Measurements from ENCODE around the gene CST9L. TPM values are rescaled to one million over a fixed set of nuclear protein-coding genes. Genes with fewer than 3 reads are reported as not detected.

Gene CST9L
- polyA plus RNA-seq, 4 donors = not detected

DNA sequence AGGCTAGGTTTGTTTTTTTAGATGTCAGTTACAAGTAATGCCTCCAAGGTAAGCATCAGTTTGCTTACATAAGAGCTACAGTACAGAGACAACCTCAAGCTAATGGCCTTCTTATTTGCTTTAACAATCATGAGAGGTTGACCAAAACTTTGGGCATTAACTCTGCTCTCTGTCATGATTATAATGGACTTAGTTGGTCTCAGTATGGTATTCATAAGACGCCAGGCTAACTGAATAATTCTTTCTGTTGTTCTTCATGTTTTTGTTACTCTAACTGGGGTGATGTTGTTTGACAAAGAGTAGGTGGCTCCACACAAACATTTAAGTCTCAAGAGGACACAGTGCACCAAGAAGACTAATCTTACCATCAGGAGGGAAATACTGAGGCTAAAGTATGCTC, 27.7 kb upstream of the CST9L start:
- no peak overlapping the region for H3K27ac ChIP-seq (ENCODE audit: low read depth in 1 of 3, low read length in 2 of 3)
- no peaks in the 10 kb centered on the region for H3K27me3 ChIP-seq (ENCODE audit: control insufficient read depth in 3 of 3, insufficient read depth in 3 of 3, low read length in 3 of 3)
- DNase-seq (no peak), FAIRE-seq (no peak)
- WGBS, 3 donors = 75 to 88% (median 81%) methylated on average over 1 of the region's 1 CpG
- H3K4me3 ChIP-seq (ENCODE audit: low read depth in 1 of 3, low read length in 3 of 3) = no peak overlapping the region
- H3K36me3 ChIP-seq (ENCODE audit: control insufficient read depth in 3 of 3, insufficient read depth in 2 of 3, low read depth in 1 of 3, low read length in 3 of 3) = no peaks in the 10 kb centered on the region
- H3K9me3 ChIP-seq (ENCODE audit: control insufficient read depth in 2 of 2, insufficient read depth in 1 of 2, low read depth in 1 of 2, low read length in 1 of 2) = no peaks in the 10 kb centered on the region
- H3K4me1 ChIP-seq (ENCODE audit: control insufficient read depth in 3 of 3, insufficient read depth in 2 of 3, low read depth in 1 of 3, low read length in 2 of 3) = no peaks in the 10 kb centered on the region

DNA sequence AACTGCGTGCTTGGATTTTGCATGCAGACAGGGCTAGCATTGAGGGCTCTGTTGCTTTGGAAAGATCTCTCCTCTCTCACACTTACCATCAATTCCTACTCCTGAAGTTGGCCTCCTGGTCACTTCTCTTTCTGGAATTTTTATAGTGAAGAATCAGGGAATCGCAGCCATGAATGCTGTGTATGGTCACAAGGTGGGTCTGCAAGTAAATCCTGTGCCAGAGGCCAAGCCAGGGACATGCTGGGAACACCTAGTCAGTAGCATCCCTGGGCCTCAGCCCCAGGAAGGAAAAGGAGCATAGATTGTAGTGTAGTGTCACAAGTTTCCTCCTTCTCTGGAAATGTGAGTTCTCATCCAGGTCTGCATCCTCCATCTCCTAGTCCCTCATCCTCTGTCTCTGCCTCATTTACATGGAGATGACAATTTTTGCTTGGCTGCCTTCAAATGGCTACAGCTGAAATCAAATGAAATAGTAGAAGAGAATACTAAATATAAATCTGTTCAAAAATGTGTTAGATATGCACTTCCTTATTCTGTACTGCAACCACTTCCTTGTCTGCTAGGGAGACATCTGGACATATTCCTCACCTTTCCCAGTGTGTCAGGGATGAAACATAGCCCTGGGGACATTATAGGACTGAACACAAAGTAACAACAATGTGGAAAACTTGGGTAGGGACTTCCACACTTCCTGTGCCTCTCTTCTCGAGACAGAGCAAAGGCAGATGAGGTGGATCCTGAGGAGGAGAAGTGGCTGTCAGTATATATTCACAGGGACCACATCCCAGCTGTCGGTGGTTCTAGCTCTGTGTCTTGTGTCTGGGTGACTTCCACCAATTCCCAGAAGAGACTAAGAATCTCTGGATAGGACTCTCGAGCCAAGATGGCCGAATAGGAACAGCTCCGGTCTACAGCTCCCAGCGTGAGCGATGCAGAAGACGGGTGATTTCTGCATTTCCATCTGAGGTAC, 20.4 kb upstream of the CST9L start:
- no peak overlapping the region for H3K4me3 ChIP-seq (ENCODE audit: low read depth in 1 of 3, low read length in 3 of 3)
- FAIRE-seq = no peak
- H3K36me3 ChIP-seq (ENCODE audit: control insufficient read depth in 3 of 3, insufficient read depth in 2 of 3, low read depth in 1 of 3, low read length in 3 of 3) = no peaks in the 10 kb centered on the region
- peaks cover 0 to 25% (median 0%) of the 10 kb centered on the region in 3 donors for H3K4me1 ChIP-seq (ENCODE audit: control insufficient read depth in 3 of 3, insufficient read depth in 2 of 3, low read depth in 1 of 3, low read length in 2 of 3)
- H3K27ac ChIP-seq (ENCODE audit: low read depth in 1 of 3, low read length in 2 of 3) = no peak overlapping the region
- no peaks in the 10 kb centered on the region for H3K9me3 ChIP-seq (ENCODE audit: control insufficient read depth in 2 of 2, insufficient read depth in 1 of 2, low read depth in 1 of 2, low read length in 1 of 2)
- DNase-seq = no peak
- WGBS, 3 donors = 73 to 87% (median 86%) methylated on average over 7 to 10 of the region's 10 CpGs
- H3K27me3 ChIP-seq (ENCODE audit: control insufficient read depth in 3 of 3, insufficient read depth in 3 of 3, low read length in 3 of 3) = no peaks in the 10 kb centered on the region

GRCh38 chr20:23587631-23588030, 19.3 kb upstream of the CST9L start:
- H3K4me3 ChIP-seq (ENCODE audit: low read depth in 1 of 3, low read length in 3 of 3) = no peak overlapping the region
- H3K9me3 ChIP-seq (ENCODE audit: control insufficient read depth in 2 of 2, insufficient read depth in 1 of 2, low read depth in 1 of 2, low read length in 1 of 2) = no peaks in the 10 kb centered on the region
- H3K27me3 ChIP-seq (ENCODE audit: control insufficient read depth in 3 of 3, insufficient read depth in 3 of 3, low read length in 3 of 3) = no peaks in the 10 kb centered on the region
- 75 to 86% (median 85%) methylated on average over 7 of the region's 7 CpGs for WGBS, 3 donors
- H3K27ac ChIP-seq (ENCODE audit: low read depth in 1 of 3, low read length in 2 of 3) = no peak overlapping the region
- no peak for FAIRE-seq
- H3K36me3 ChIP-seq (ENCODE audit: control insufficient read depth in 3 of 3, insufficient read depth in 2 of 3, low read depth in 1 of 3, low read length in 3 of 3) = no peaks in the 10 kb centered on the region
- DNase-seq = no peak
- H3K4me1 ChIP-seq (ENCODE audit: control insufficient read depth in 3 of 3, insufficient read depth in 2 of 3, low read depth in 1 of 3, low read length in 2 of 3) = peaks cover 0 to 25% (median 0%) of the 10 kb centered on the region in 3 donors

- 73 to 78% (median 77%) methylated on average over 13 of the region's 13 CpGs for WGBS, 3 donors
- DNase-seq = no peak
- peak overlapping the region in 1 of 3 donors; percentile 45 for H3K27ac ChIP-seq (ENCODE audit: low read depth in 1 of 3, low read length in 2 of 3)
- H3K36me3 ChIP-seq (ENCODE audit: control insufficient read depth in 3 of 3, insufficient read depth in 2 of 3, low read depth in 1 of 3, low read length in 3 of 3) = no peaks in the 10 kb centered on the region
- peaks cover 0 to 25% (median 0%) of the 10 kb centered on the region in 3 donors for H3K4me1 ChIP-seq (ENCODE audit: control insufficient read depth in 3 of 3, insufficient read depth in 2 of 3, low read depth in 1 of 3, low read length in 2 of 3)
- no peaks in the 10 kb centered on the region for H3K9me3 ChIP-seq (ENCODE audit: control insufficient read depth in 2 of 2, insufficient read depth in 1 of 2, low read depth in 1 of 2, low read length in 1 of 2)
- FAIRE-seq = no peak
- H3K4me3 ChIP-seq (ENCODE audit: low read depth in 1 of 3, low read length in 3 of 3) = no peak overlapping the region
- no peaks in the 10 kb centered on the region for H3K27me3 ChIP-seq (ENCODE audit: control insufficient read depth in 3 of 3, insufficient read depth in 3 of 3, low read length in 3 of 3)
These were observed 18.6 kb upstream of the CST9L start for GRCh38 chr20:23586735-23587525.

DNA sequence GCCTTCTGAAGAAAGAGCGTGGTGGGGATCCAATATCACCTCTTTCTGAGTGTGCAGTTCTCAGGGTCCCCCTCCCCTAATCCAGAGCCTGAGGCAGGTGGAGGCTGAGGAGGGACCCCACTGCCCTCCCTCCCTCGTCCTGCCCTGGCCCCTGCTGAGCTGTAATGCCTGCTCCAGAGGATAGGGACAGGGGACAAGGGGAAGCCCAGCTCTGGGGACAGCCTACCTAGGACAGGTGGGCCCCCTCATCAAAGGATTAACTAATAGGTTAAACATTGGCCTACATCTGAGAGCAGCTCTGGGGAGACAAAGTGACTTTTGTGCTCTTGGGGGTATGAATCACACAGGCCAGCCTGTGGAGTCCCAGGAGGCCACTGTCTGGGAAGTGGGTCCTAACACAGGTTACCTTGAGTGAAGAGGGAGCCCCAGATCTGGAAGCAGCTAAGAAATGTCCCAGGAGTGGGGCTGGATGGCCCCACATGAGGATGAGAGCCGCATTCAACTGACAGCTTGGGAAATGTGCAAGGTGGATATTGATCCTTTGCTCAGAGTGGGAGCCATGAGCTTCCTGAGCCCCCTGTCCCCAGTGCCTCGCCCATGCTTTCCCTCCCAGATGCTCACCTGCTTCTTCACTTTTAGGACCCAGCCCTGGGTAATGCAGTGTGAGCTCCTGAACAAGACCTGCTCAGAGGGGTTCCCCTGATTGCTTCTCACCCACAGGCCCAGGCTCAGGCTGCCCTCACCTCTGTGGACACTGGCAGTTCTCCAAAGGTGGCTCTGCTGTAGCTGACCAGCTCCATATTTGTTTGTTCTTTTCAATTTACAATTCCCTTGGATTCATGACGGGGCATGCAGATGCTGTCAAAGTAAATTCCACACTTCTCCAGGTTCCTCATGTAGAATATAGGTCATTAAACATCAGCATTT, 17.8 kb upstream of the CST9L start:
- H3K4me3 ChIP-seq (ENCODE audit: low read depth in 1 of 3, low read length in 3 of 3) = no peak overlapping the region
- peak overlapping the region in 1 of 3 donors; percentile 45 for H3K27ac ChIP-seq (ENCODE audit: low read depth in 1 of 3, low read length in 2 of 3)
- FAIRE-seq (no peak), DNase-seq (peak in 1 of 2 donors; percentile 66)
- H3K27me3 ChIP-seq (ENCODE audit: control insufficient read depth in 3 of 3, insufficient read depth in 3 of 3, low read length in 3 of 3) = no peaks in the 10 kb centered on the region
- H3K4me1 ChIP-seq (ENCODE audit: control insufficient read depth in 3 of 3, insufficient read depth in 2 of 3, low read depth in 1 of 3, low read length in 2 of 3) = peaks cover 0 to 25% (median 0%) of the 10 kb centered on the region in 3 donors
- 52 to 73% (median 57%) methylated on average over 5 of the region's 5 CpGs for WGBS, 3 donors
- no peaks in the 10 kb centered on the region for H3K9me3 ChIP-seq (ENCODE audit: control insufficient read depth in 2 of 2, insufficient read depth in 1 of 2, low read depth in 1 of 2, low read length in 1 of 2)
- no peaks in the 10 kb centered on the region for H3K36me3 ChIP-seq (ENCODE audit: control insufficient read depth in 3 of 3, insufficient read depth in 2 of 3, low read depth in 1 of 3, low read length in 3 of 3)

- Histone ChIP-seq H3K4me3 (ENCODE audit: low read depth in 1 of 3, low read length in 3 of 3) (no peak overlapping the region), H3K4me1 (ENCODE audit: control insufficient read depth in 3 of 3, insufficient read depth in 2 of 3, low read depth in 1 of 3, low read length in 2 of 3) (peaks cover 0 to 25% (median 0%) of the 10 kb centered on the region in 3 donors), H3K36me3 (ENCODE audit: control insufficient read depth in 3 of 3, insufficient read depth in 2 of 3, low read depth in 1 of 3, low read length in 3 of 3) (no peaks in the 10 kb centered on the region), H3K9me3 (ENCODE audit: control insufficient read depth in 2 of 2, insufficient read depth in 1 of 2, low read depth in 1 of 2, low read length in 1 of 2) (no peaks in the 10 kb centered on the region), H3K27ac (ENCODE audit: low read depth in 1 of 3, low read length in 2 of 3) (peak overlapping the region in 1 of 3 donors; percentile 33), H3K27me3 (ENCODE audit: control insufficient read depth in 3 of 3, insufficient read depth in 3 of 3, low read length in 3 of 3) (no peaks in the 10 kb centered on the region)
- 49 to 65% (median 56%) methylated on average over 5 of the region's 5 CpGs for WGBS, 3 donors
- FAIRE-seq (no peak), DNase-seq (peak in 1 of 2 donors; percentile 26)
These were observed 17.1 kb upstream of the CST9L start for GRCh38 chr20:23585449-23585807.

DNA sequence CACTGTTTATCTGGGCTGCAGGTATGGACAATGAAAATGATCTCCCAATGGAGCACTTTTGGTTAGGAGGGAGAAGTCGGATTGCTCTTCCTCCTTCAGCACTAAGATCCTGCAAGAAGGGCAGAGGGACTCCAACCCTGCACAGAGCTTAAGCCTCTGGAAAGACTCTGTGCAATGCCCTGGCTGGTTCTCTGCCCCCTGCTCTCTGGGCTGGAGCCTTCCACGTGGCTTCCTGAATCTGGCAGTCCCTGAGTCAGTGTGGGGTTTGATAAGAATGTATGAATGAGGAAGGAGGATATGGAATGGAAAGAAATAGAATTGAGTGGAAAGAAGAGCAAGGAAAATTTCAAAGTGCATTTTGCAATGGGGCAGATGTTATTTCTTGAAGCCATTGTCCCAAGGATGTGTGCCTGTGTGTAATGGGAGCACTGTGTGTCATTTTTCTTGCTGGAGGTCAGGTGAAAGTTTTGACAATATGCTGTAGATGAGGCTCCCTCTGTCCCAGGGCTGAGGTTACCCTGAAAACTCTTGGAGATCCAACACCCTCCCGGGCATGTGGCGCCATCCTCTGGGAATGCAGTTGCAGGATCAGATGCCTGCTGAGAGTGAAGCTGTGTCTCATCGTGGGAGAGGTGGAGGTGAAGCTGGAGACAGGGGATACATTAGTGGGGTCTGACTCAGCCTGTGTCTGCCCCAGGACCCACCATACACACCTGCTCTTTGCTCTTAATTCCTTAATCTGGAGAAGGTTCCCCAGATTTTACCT, 16.3 kb upstream of the CST9L start:
- H3K27me3 ChIP-seq (ENCODE audit: control insufficient read depth in 3 of 3, insufficient read depth in 3 of 3, low read length in 3 of 3) = no peaks in the 10 kb centered on the region
- H3K36me3 ChIP-seq (ENCODE audit: control insufficient read depth in 3 of 3, insufficient read depth in 2 of 3, low read depth in 1 of 3, low read length in 3 of 3) = no peaks in the 10 kb centered on the region
- FAIRE-seq = no peak
- no peaks in the 10 kb centered on the region for H3K9me3 ChIP-seq (ENCODE audit: control insufficient read depth in 2 of 2, insufficient read depth in 1 of 2, low read depth in 1 of 2, low read length in 1 of 2)
- peaks cover 0 to 25% (median 0%) of the 10 kb centered on the region in 3 donors for H3K4me1 ChIP-seq (ENCODE audit: control insufficient read depth in 3 of 3, insufficient read depth in 2 of 3, low read depth in 1 of 3, low read length in 2 of 3)
- H3K27ac ChIP-seq (ENCODE audit: low read depth in 1 of 3, low read length in 2 of 3) = no peak overlapping the region
- 58 to 65% (median 59%) methylated on average over 5 of the region's 5 CpGs for WGBS, 3 donors
- no peak overlapping the region for H3K4me3 ChIP-seq (ENCODE audit: low read depth in 1 of 3, low read length in 3 of 3)
- DNase-seq = no peak

All from small intestine (tissue), 7 donors.